Skeletal muscle tissue (tissue), 4 donors: ENCODE measurements around the gene PARVB. TPM values are rescaled to one million over a fixed set of nuclear protein-coding genes. Genes with fewer than 3 reads are reported as not detected.

Experiments
- H3K27ac ChIP-seq: one replicate; pipeline ENCODE4 v1.7.0; 2013; ENCODE audit warnings: mild to moderate bottlenecking, low read depth, low read length, inconsistent platforms
- H3K27me3 ChIP-seq, 3 donors: one replicate each; pipeline ENCODE4 v1.7.0; 2013; ENCODE audit warnings: low read length in 3 of 3; ENCODE audit not compliant: control insufficient read depth in 3 of 3, insufficient read depth in 3 of 3
- H3K36me3 ChIP-seq, 3 donors: one replicate each; pipeline ENCODE4 v1.7.0; 2013; ENCODE audit warnings: low read length in 3 of 3; ENCODE audit not compliant: control insufficient read depth in 3 of 3, insufficient read depth in 3 of 3
- H3K4me1 ChIP-seq, 3 donors: one replicate each; pipeline ENCODE4 v1.7.0; 2013; ENCODE audit warnings: low read length in 3 of 3, mild to moderate bottlenecking in 3 of 3; ENCODE audit not compliant: control insufficient read depth in 3 of 3, insufficient read depth in 3 of 3
- H3K4me3 ChIP-seq, 3 donors: one replicate each; pipeline ENCODE4 v1.7.0; 2013; ENCODE audit warnings: low read length in 3 of 3
- H3K9ac ChIP-seq, 3 donors: one replicate each; pipeline ENCODE4 v1.7.0; 2013; ENCODE audit warnings: low read length in 3 of 3, mild to moderate bottlenecking in 3 of 3, moderate library complexity in 2 of 3, low read depth in 1 of 3
- H3K9me3 ChIP-seq, 3 donors: one replicate each; pipeline ENCODE4 v1.7.0; 2013; ENCODE audit warnings: low read length in 3 of 3; ENCODE audit not compliant: control insufficient read depth in 3 of 3
- total RNA-seq: library from RNA; depleted of rRNA; stranded (reverse); fragments of >200 nt; gene quantifications from one replicate; pipeline ENCODE4 v1.2.3, GENCODE V29; 2014
- donor health status: Osteomylitis.

PARVB gene
- total RNA-seq, 1 donor from 2014 or later: 11.0 TPM

GRCh38 chr22:44076825-44077224 is 52.7 kb downstream of the PARVB start:
- H3K9me3 ChIP-seq: no peaks in the 10 kb centered on the region
- no peak overlapping the region for H3K27ac ChIP-seq
- no peaks in the 10 kb centered on the region for H3K27me3 ChIP-seq
- peak overlapping the region in 1 of 3 donors; percentile 14 for H3K9ac ChIP-seq
- peaks cover 4 to 39% (median 35%) of the 10 kb centered on the region in 3 donors for H3K4me1 ChIP-seq
- H3K36me3 ChIP-seq: peaks cover 0 to 5% (median 0%) of the 10 kb centered on the region in 3 donors
- no peak overlapping the region for H3K4me3 ChIP-seq

GRCh38 chr22:44080936-44081861 is 57.1 kb downstream of the PARVB start:
- no peak overlapping the region for H3K27ac ChIP-seq
- no peaks in the 10 kb centered on the region for H3K27me3 ChIP-seq
- no peaks in the 10 kb centered on the region for H3K9me3 ChIP-seq
- H3K4me3 ChIP-seq: no peak overlapping the region
- H3K9ac ChIP-seq: peak overlapping the region in 1 of 3 donors; percentile 25
- peaks cover 0 to 8% (median 0%) of the 10 kb centered on the region in 3 donors for H3K36me3 ChIP-seq
- peaks cover 26 to 52% (median 35%) of the 10 kb centered on the region in 3 donors for H3K4me1 ChIP-seq

GRCh38 chr22:44082801-44083200 is 58.7 kb downstream of the PARVB start:
- peaks cover 0 to 8% (median 0%) of the 10 kb centered on the region in 3 donors for H3K36me3 ChIP-seq
- no peaks in the 10 kb centered on the region for H3K9me3 ChIP-seq
- H3K27me3 ChIP-seq: no peaks in the 10 kb centered on the region
- H3K9ac ChIP-seq: no peak overlapping the region
- H3K4me3 ChIP-seq: no peak overlapping the region
- H3K4me1 ChIP-seq: peaks cover 41 to 63% (median 49%) of the 10 kb centered on the region in 3 donors
- no peak overlapping the region for H3K27ac ChIP-seq

- Histone ChIP-seq H3K9me3 (no peaks in the 10 kb centered on the region), H3K27ac (peak overlapping the region; percentile 22), H3K36me3 (peaks cover 0 to 8% (median 0%) of the 10 kb centered on the region in 3 donors), H3K9ac (peak overlapping the region in 2 of 3 donors; percentile 20 to 70), H3K27me3 (no peaks in the 10 kb centered on the region), H3K4me3 (no peak overlapping the region), H3K4me1 (peaks cover 53 to 71% (median 63%) of the 10 kb centered on the region in 3 donors)
Observed at GRCh38 chr22:44084044-44084772, 60.1 kb downstream of the PARVB start.

- H3K9ac ChIP-seq: peak overlapping the region; percentile 34 to 70 (median 69)
- H3K4me1 ChIP-seq: peaks cover 59 to 83% (median 77%) of the 10 kb centered on the region in 3 donors
- peak overlapping the region in 2 of 3 donors; percentile 24 to 51 for H3K4me3 ChIP-seq
Observed at GRCh38 chr22:44085743-44086270, 61.7 kb downstream of the PARVB start.

GRCh38 chr22:44086271-44087088 is 62.4 kb downstream of the PARVB start:
- H3K27ac ChIP-seq: peak overlapping the region; percentile 79
- peaks cover 0 to 5% (median 0%) of the 10 kb centered on the region in 3 donors for H3K36me3 ChIP-seq
- H3K4me3 ChIP-seq: peak overlapping the region; percentile 41 to 70 (median 51)
- no peaks in the 10 kb centered on the region for H3K27me3 ChIP-seq
- peaks cover 59 to 78% (median 75%) of the 10 kb centered on the region in 3 donors for H3K4me1 ChIP-seq
- peak overlapping the region; percentile 69 to 86 (median 74) for H3K9ac ChIP-seq
- no peaks in the 10 kb centered on the region for H3K9me3 ChIP-seq

More at GRCh38 chr22:44085743-44086270, 61.7 kb downstream of the PARVB start:
- no peaks in the 10 kb centered on the region for H3K27me3 ChIP-seq
- H3K9me3 ChIP-seq: no peaks in the 10 kb centered on the region
- peak overlapping the region; percentile 79 for H3K27ac ChIP-seq
- peaks cover 0 to 5% (median 0%) of the 10 kb centered on the region in 3 donors for H3K36me3 ChIP-seq

GRCh38 chr22:44087089-44087430 is 63.0 kb downstream of the PARVB start:
- no peaks in the 10 kb centered on the region for H3K9me3 ChIP-seq
- H3K36me3 ChIP-seq: peaks cover 0 to 5% (median 0%) of the 10 kb centered on the region in 3 donors
- H3K27ac ChIP-seq: peak overlapping the region; percentile 79
- H3K4me3 ChIP-seq: peak overlapping the region; percentile 41 to 70 (median 51)
- H3K27me3 ChIP-seq: no peaks in the 10 kb centered on the region
- peaks cover 59 to 74% (median 72%) of the 10 kb centered on the region in 3 donors for H3K4me1 ChIP-seq
- H3K9ac ChIP-seq: peak overlapping the region; percentile 69 to 86 (median 74)

GRCh38 chr22:44088976-44089570 is 65.0 kb downstream of the PARVB start:
- Histone ChIP-seq H3K9ac (peak overlapping the region in 2 of 3 donors; percentile 17 to 45), H3K27me3 (no peaks in the 10 kb centered on the region), H3K36me3 (peaks cover 1 to 9% (median 4%) of the 10 kb centered on the region in 3 donors), H3K27ac (no peak overlapping the region), H3K9me3 (no peaks in the 10 kb centered on the region), H3K4me3 (peak overlapping the region in 1 of 3 donors; percentile 17), H3K4me1 (peaks cover 53 to 63% (median 61%) of the 10 kb centered on the region in 3 donors)
